Urothelium cell line (cell line): ENCODE data around the gene TK2.
"Not testable (repeated sequence)": the region's sequence is repeated elsewhere in the genome, so short reads cannot be mapped to it uniquely, and the experiment has no call there.

Experiments used
- DNase-seq: peaks from one replicate; pipeline ENCODE4 v3.0.0; 2011; ENCODE audit warnings: low spot score, mixed read lengths
- FAIRE-seq: peaks from 2 replicates; lab custom pipeline; 2011; peaks lifted over from hg19 to GRCh38; lab: Jason Lieb, UNC

TK2 gene

GRCh38 chr16:66574081-66574480 is 24.2 kb upstream of the TK2 start:
- no peak for DNase-seq
- no peak for FAIRE-seq

DNA sequence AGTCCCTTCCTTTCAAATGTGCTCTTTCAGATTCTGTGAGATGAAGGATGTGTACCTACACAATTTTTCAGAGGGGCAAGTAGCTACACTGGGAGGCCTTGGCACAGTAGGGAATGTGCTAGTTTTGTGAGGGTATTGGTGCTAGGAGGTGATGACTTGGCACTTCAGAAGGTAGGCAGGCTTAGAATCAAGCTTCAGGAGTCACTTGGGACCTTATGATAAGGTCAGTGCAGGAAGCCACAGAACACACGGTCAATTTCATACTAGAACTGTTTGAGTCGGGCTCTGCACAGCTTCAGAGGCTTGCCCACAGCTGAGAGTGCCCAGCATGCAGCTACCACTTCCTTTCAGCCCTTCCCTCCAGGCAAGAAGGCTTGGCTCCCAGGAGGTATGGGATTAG is 22.4 kb upstream of the TK2 start:
- FAIRE-seq = no peak
- DNase-seq = no peak

- no peak for FAIRE-seq
Observed at GRCh38 chr16:66569827-66570405, 20.0 kb upstream of the TK2 start.

GRCh38 chr16:66569131-66569530 is 19.2 kb upstream of the TK2 start:
- DNase-seq = no peak
- FAIRE-seq = no peak

More at GRCh38 chr16:66569827-66570405, 20.0 kb upstream of the TK2 start:
- no peak for DNase-seq

GRCh38 chr16:66568355-66568754 is 18.4 kb upstream of the TK2 start:
- DNase-seq (no peak), FAIRE-seq (no peak)

DNA sequence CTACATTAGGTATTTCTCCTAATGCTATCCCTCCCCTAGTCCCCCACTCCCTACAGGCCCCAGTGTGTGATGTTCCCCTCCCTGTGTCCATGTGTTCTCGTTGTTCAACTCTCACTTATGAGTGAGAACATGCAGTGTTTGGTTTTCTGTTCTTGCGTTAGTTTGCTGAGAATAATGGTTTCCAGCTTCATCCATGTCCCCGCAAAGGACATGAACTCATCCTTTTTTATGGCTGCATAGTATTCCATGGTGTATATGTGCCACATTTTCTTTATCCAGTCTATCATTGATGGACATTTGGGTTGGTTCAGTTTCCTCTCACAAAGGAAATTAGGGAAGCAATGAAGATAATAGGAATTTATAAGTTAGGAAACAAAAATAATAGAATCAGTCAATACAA is 17.3 kb upstream of the TK2 start:
- not testable (repeated sequence) for DNase-seq

DNA sequence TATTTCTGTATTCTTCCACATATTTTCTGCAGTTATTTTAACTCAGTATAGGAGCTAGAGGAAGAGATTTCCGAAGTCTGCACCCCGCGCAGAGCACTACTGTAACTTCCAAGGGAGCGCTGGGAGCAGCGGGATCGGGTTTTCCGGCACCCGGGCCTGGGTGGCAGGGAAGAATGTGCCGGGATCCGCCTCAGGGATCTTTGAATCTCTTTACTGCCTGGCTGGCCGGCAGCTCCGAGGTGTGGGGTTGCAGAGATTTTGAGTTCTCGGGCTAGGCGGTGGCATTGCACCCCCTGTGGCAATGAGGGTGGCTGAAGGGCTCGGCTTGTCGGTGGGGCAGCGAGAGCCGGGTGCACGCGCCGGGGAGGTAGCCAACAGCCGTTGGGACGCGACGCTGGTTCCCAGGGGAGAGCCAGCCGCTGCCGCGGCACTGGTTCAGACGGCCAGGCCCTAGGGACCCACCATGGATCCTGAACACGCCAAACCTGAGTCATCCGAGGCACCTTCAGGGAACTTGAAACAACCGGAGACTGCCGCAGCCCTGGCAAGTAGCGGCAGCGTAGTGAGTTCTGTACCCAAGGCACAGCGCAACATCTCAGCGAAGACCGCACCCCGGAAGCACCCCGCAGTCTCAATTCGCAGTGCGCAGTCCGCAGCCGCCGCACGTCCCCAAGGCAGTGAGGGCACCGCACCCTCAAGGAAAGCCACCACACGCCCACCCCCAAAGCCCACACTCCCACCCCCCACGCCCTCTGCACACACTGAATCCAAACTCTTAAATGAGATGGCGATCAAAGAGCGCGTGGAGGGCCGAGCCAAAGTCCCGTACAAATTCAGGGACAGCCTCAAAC is 16.4 kb upstream of the TK2 start, which contains the start of gene CMTM1:
Gene CMTM1, plus strand, starts transcription at position 389 of the 851 bp plus-strand sequence. Its CDS starts 75 bp downstream, at position 464.
- DNase-seq = no peak
- no peak for FAIRE-seq

More for the DNA sequence above, 17.3 kb upstream of the TK2 start:
- not testable (repeated sequence) for FAIRE-seq

- DNase-seq (no peak), FAIRE-seq (no peak)
Observed at GRCh38 chr16:66563574-66564334, 13.8 kb upstream of the TK2 start.

DNA sequence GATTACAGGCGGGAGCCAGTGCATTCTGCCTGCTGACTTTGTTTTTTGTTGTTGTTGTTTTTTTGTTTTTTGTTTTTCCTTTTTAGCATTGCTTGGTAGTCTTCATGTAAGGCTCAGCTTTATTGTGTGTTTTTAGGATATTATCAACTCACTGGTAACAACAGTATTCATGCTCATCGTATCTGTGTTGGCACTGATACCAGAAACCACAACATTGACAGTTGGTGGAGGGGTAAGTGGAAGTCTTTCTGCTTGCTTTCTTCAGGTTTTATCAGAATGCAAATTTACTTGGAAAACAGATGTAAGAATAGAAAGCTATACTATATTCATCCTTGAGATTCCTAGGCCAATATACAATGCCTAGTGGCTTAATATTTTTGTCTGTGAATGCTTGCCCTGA is 13.1 kb upstream of the TK2 start:
- DNase-seq (no peak), FAIRE-seq (no peak)

DNA sequence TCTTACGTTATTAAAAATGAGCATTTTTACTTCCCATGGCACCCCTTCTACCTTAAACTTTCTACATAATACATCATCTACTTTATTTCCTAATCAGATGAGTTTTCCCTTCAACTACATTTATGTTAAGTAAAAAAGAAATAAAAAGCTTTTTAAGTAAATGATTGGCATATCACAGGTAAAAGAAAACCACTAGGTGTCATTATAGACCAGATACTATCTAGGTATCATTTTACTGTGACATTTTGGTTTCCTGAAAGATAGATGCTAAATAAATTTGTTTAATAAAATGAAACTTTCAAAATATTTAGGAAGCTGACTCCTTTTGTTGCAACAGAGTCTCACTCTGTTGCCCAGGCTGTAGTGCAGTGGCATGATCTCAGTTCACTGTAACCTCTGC is 12.5 kb upstream of the TK2 start:
- no peak for FAIRE-seq

GRCh38 chr16:66561381-66562080 is 11.6 kb upstream of the TK2 start:
- FAIRE-seq (no peak), DNase-seq (no peak)

More for the DNA sequence above, 12.5 kb upstream of the TK2 start:
- DNase-seq = no peak

- FAIRE-seq (no peak), DNase-seq (no peak)
Observed at GRCh38 chr16:66560107-66560506, 10.2 kb upstream of the TK2 start.

DNA sequence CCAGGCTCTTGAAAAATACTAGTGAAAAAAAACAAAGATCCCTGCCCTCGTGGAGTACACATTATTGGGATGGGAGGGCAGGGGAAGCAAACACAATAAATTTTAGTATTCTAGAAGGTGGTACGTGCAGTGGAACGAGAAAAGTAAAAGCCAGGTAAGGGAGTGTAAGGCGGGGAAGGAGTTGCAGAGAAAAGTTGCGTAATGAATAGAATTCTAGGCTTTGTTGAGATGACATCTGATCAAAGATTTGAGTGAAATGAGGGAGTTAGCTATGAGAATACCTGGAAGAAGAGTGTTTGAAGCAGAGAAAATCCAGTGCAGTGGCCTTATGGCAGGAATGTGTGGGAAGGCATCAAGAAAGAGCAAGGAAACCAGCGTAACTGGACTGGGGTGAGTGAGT is 4.6 kb upstream of the TK2 start:
- no peak for FAIRE-seq

DNA sequence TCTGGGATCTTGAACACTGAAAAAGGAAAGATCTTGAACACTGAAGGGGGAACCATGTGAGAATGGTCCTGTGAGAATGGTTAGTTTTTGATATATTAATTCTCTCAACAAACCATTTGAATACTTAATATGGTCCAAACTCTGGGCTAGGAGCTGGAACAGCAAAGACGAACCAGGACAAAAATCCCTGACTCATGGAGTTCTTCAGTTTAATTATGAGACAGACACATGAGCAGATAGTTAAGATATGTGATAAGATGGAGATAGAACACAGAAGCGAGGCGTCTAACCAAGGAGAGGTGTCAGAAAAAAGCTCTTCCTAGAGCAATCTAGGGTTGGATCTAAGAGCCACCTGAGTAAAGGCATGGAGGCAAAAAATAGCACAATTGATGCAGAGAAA is 4.1 kb upstream of the TK2 start:
- no peak for FAIRE-seq
- DNase-seq = no peak

More for the DNA sequence above, 4.6 kb upstream of the TK2 start:
- DNase-seq = no peak

DNA sequence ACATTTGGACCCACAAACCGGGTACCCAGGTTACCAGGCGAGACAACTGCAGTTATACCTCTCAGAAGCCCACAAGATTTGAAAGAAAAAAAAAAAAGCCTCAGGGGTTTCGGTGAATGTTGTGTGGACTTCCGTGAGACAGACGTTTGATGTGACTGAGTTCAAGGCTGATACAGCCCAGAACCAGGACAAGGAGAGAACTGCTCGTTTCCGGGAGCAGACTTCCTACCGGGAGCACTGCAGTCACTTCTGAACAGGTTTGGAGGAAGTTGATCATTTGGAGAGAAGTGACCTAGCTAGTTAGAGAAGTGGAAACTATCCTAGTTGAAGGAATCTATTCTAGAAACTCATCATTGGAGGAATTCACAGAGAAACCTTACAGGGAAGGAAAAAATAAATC is 3.3 kb upstream of the TK2 start:
- DNase-seq (peak; percentile 26), FAIRE-seq (no peak)

- FAIRE-seq (no peak), DNase-seq (peak; percentile 97)
Observed at GRCh38 chr16:66552286-66553177, 2.6 kb upstream of the TK2 start, which contains the start of gene CKLF. CKLF (plus strand) TSS chr16:66552576; CDS start chr16:66552716, 140 bp downstream.

DNA sequence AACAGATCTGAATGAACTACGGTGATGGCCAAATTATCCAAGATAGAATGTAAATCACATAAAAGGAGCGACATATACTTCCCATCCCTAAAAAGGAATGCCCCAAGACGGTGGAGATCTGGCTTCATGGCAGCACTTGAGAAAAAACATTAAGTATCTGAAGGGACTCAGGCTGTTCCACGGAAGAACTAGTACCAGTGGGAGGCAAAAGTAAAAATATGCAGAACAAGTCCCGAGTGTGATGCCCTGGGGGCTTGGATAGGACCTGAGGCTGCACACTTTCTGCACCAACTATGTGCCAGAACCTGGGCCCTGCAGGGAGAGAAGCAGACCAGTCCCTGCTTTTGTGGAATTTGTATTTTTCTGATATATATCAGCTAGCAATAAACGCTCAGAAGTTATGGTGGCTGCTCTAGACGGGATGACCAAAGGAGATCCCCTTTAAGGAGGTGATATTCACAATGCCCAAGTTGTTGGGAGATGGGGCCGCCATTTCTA is 1.9 kb upstream of the TK2 start:
- DNase-seq = peak; percentile 18
- FAIRE-seq = no peak

DNA sequence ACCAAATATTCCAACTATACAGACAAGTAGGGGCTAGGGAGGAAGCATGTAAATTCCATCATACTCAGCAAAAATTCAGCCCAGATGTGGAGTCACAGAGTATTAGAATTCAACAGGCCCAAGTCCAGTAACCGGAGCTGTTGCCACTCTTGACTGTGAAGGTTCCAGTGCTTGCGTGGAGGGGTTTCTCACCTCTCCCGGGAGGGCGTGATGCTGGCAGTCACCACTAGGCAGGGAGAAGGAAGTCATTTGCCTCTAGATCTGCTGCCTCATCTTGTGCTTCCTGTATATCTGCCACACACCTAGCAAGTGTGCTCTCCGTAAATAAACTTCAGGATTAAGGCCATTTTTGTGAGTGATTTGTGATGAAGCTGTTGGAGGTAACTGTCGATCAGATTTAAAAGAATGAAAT is 1.4 kb upstream of the TK2 start:
- peak; percentile 55 for DNase-seq
- no peak for FAIRE-seq

GRCh38 chr16:66548868-66549267 is 1.1 kb downstream of the TK2 start:
- FAIRE-seq (no peak), DNase-seq (no peak)

- FAIRE-seq (no peak), DNase-seq (no peak)
Observed at GRCh38 chr16:66548068-66548467, 1.9 kb downstream of the TK2 start.
